Adrenal gland (tissue), 5 donors: ENCODE measurements around the gene HOXD8.

Source experiments
- CTCF ChIP-seq, 6 experiments: fragments of 450-650 bp in 4 of 6; fragments of 200-600 bp in 2 of 6; sonication (generic) in 1 of 6; IDR thresholded peaks; 1 replicate in 5 of 6; 2 replicates in 1 of 6; pipeline versions ENCODE4 v1.5.1 to v1.8.0; 2016 to 2021; ENCODE audit warnings: antibody characterized with exemption in 6 of 6, mild to moderate bottlenecking in 2 of 6, moderate library complexity in 1 of 6
- POLR2A ChIP-seq, 2 donors: fragments of 450-650 bp; IDR thresholded peaks; one replicate each; pipeline ENCODE4 v1.6.1; 2017; ENCODE audit warnings: antibody characterized with exemption in 2 of 2, mild to moderate bottlenecking in 2 of 2, moderate library complexity in 1 of 2
- donor health status: DM: no; HTN: no; CAD: no.

DNA sequence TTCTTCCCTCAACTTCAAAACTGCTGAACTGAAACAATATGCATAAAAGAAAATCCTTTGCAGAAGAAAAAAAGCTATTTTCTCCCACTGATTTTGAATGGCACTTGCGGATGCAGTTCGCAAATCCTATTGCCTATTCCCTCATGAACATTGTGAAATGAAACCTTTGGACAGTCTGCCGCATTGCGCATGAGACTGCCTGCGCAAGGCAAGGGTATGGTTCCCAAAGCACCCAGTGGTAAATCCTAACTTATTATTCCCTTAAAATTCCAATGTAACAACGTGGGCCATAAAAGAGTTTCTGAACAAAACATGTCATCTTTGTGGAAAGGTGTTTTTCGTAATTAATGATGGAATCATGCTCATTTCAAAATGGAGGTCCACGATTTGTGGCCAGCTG lies 8.4 kb downstream of the HOXD8 start:
- TF ChIP-seq CTCF (IDR thresholded peaks at IDR 0.05): no peak
- no peak for TF ChIP-seq POLR2A (IDR thresholded peaks at IDR 0.05)
